GM12874 (cell line): ENCODE results near the gene CORO1C.
A peak's percentile ranks its signal among the peaks of the same experiment; 100 is the strongest.

ENCODE experiments used
- TF ChIP-seq, protein P1 (sequence below): IDR thresholded peaks from 2 replicates; pipeline ENCODE4 v1.5.1; 2011; ENCODE audit warnings: low read depth, mild to moderate bottlenecking, control low read depth, low read length, moderate library complexity; ENCODE audit not compliant: insufficient read depth

Gene CORO1C

DNA sequence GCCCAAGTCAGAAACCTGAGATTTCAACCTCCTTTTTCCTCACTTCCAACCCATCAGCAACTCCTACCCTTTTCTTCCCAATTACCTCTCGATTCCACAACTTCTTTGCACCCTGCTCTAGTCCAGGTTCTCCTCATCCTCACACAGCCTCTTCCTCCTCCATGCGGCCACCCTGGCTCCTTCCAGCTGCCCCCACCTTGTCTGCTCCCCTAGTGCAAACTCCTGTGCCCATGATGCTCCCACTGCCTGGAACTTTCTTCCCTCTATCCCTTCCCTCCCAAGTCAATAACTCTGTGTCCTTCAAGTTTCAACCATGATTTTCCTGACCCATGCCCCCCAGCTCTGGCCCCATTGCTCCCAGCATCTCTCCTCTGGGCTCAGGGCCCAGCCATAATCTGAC is 115.0 kb downstream of the CORO1C start:
- TF ChIP-seq, protein P1, sequence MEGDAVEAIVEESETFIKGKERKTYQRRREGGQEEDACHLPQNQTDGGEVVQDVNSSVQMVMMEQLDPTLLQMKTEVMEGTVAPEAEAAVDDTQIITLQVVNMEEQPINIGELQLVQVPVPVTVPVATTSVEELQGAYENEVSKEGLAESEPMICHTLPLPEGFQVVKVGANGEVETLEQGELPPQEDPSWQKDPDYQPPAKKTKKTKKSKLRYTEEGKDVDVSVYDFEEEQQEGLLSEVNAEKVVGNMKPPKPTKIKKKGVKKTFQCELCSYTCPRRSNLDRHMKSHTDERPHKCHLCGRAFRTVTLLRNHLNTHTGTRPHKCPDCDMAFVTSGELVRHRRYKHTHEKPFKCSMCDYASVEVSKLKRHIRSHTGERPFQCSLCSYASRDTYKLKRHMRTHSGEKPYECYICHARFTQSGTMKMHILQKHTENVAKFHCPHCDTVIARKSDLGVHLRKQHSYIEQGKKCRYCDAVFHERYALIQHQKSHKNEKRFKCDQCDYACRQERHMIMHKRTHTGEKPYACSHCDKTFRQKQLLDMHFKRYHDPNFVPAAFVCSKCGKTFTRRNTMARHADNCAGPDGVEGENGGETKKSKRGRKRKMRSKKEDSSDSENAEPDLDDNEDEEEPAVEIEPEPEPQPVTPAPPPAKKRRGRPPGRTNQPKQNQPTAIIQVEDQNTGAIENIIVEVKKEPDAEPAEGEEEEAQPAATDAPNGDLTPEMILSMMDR = no peak

DNA sequence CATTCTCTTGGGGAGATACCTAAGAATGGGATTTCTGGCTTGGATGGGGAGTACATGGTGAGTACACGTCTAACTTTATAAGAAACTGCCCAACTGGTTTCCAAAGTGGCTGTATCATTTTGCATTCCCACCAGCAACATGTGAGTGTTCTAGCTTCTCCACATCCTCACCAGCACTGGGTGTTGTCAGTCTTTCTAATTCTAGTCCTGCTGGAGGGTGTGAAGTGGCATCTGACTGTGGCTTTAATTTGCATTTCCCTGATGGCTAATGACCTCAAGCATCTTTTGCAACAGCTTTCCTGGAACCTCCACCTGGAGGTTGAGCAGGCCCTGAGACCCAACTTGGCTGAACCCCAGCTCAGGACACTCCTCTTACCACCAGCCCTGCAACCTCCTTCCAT is 115.4 kb downstream of the CORO1C start:
- TF ChIP-seq, protein P1 = no peak

DNA sequence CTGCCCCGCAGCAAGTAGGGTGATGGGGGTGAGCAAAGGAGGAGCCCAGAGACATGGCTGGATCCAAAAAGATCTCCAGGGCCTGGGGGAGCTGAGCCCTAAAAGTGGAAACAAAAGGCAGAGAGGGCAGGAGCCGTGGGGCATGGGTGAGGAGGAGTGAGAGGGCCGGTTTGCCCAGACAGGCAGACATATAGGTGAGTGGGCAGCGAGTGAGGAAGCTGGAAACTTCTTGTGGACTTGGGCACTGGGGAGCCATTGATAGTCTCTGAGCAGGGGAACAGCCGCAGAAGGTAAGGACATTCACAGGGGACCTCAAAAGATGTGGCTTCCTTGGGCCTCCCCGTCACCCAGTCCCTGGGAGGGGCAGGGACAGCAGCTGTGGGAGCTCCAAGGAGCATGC is 116.7 kb downstream of the CORO1C start:
- TF ChIP-seq, protein P1 = no peak

DNA sequence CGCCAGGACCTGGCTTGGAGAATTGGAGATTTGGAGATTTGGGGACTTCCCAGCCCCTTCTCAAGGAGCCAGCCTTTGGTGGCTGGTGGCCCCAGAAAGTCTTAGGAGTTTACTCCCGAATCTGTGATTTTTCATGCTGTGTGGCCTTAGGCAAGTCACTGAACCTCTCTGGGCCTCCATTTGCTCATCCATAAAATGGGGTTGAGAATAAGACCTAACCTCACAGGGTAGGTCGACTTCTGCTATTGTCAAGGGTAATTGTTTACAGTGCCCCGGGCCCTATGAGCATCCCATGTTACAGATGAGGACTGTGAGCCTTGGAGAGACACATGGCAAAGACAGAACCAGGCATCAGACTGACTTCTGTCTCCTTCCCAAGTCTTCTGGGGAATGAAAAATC is 117.3 kb downstream of the CORO1C start:
- TF ChIP-seq, protein P1 = no peak

DNA sequence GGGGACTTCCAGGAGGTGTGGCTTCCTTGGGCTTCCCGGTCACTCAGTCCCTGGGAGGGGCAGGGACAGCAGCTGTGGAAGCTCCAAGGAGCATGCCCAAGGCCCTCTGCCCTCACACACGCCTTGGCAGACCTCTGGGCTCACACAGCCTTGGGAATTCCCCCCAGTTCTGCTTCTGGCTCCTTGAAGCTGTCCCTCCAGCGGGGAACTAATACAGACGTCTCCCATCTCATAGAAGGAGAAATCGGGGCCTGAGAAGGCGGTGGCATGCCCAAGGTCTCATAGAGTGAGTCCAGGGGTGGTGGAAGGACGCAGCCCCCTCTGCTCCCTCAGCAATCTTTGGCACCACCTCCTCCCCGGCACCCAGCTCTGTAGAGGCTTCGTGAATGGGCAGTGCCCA is 117.8 kb downstream of the CORO1C start:
- TF ChIP-seq, protein P1 = no peak

DNA sequence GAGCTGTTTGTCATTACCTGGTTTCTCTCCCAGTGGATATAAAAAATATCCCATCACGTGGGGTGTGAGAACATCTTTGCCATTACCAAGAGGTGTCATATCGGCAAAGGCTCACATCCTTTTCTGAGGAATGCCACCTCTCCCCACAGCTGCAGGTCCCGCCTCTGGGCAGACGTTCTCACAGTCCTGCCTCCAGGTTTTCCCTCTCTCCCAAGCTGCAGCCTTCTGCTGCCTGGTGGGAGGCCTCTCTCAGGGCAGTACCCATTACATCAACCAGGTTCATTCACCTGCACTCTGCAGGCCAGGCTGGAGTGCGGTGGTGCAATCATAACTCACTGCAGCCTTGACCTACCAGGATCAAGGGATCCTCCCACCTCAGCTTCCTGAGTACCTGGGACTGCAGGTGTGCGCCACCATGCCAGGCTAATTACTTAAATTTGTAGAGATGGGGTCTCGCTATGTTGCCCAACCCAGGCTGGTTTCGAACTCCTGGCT is 118.5 kb downstream of the CORO1C start:
- TF ChIP-seq, protein P1 = no peak

DNA sequence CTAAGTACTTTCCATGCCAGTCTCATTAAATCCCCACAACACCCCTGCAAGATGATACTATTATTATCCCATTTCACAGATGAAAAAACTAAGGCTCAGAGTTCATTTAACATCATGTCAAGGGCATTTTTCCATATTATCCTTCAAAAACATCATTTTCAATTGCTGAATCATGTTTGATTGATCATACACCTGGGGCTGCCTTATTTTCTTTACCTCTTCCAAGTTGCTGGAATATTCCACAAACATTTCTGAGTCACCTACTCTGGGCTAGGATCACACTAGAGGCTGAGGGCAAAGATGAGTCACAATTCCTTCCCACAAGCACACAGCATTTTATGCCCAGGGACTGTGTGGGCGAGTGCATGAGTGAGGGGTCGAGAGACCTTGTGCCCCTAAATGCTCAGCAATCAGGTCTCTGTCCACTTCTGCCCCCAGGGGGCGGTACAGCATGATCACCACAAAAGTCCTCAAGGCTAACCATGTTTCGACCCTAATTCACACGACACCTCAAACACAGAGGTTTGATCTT is 119.4 kb downstream of the CORO1C start:
- TF ChIP-seq, protein P1 = peak; percentile 66
